Vagina (tissue), 2 donors: ENCODE measurements around the gene TTC16.

Source experiments
- POLR2AphosphoS5 ChIP-seq, 2 donors: sonication (generic); formaldehyde crosslinking; IDR thresholded peaks; one replicate each; pipeline ENCODE4 v1.9.0; 2017; ENCODE audit warnings: antibody characterized with exemption in 2 of 2, mild to moderate bottlenecking in 2 of 2, low read depth in 1 of 2; ENCODE audit not compliant: insufficient read depth in 1 of 2
- TF ChIP-seq, protein P1 (sequence below), 3 experiments: fragments of 450-650 bp in 2 of 3; fragments of 200-600 bp in 1 of 3; sonication (generic) in 1 of 3; IDR thresholded peaks; one replicate each; pipeline ENCODE4 v1.5.1; 2017 to 2019; ENCODE audit warnings: antibody characterized with exemption in 3 of 3, mild to moderate bottlenecking in 2 of 3, moderate library complexity in 2 of 3

DNA sequence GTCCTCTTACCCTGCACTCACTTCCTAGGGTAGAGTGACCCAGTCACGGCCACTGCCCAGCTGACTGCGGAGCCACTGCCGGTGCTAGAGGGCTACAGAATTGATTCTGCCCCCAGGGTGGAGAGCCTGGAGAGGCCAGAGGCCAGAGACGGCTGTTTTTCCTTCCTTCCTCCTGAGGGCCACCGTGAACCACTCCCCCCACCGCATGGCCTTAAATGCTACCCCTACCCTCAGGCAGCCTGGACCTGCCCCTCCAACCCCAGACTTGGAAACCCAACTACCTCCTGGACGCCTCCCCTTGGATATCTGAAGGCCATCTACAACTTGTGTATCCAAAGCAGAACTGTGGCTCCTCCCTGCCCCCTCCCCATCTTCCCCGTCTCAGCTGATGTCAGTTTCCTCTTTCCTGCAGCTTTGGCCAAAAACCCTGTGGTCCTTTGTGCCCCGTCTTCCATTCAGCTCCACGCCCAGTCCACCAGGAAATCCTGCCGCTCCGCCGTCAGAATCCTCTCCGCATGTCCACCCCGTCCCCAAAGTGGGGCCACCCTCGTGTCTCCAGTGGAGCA lies 46.3 kb downstream of the TTC16 start:
- no peak for TF ChIP-seq POLR2AphosphoS5 (IDR thresholded peaks at IDR 0.05; ENCODE audit: insufficient read depth in 1 of 2, low read depth in 1 of 2)
- TF ChIP-seq, protein P1, sequence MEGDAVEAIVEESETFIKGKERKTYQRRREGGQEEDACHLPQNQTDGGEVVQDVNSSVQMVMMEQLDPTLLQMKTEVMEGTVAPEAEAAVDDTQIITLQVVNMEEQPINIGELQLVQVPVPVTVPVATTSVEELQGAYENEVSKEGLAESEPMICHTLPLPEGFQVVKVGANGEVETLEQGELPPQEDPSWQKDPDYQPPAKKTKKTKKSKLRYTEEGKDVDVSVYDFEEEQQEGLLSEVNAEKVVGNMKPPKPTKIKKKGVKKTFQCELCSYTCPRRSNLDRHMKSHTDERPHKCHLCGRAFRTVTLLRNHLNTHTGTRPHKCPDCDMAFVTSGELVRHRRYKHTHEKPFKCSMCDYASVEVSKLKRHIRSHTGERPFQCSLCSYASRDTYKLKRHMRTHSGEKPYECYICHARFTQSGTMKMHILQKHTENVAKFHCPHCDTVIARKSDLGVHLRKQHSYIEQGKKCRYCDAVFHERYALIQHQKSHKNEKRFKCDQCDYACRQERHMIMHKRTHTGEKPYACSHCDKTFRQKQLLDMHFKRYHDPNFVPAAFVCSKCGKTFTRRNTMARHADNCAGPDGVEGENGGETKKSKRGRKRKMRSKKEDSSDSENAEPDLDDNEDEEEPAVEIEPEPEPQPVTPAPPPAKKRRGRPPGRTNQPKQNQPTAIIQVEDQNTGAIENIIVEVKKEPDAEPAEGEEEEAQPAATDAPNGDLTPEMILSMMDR (IDR thresholded peaks at IDR 0.05), result no peak
